Neuron (in vitro differentiated cells): ENCODE data around the gene CDH4.

Source experiments
- H2AFZ ChIP-seq: one replicate; pipeline ENCODE4 v1.6.1; 2013; ENCODE audit warnings: low read depth, mild to moderate bottlenecking, inconsistent platforms, low read length, moderate library complexity
- H3K27me3 ChIP-seq: one replicate; pipeline ENCODE4 v1.6.1; 2013; ENCODE audit warnings: low read length; ENCODE audit not compliant: insufficient read depth
- H3K36me3 ChIP-seq: one replicate; pipeline ENCODE4 v1.6.1; 2013; ENCODE audit warnings: low read length; ENCODE audit not compliant: insufficient read depth
- H3K4me1 ChIP-seq: one replicate; pipeline ENCODE4 v1.6.1; 2013; ENCODE audit warnings: low read length; ENCODE audit not compliant: insufficient read depth
- H3K4me3 ChIP-seq: 2 replicates; pipeline ENCODE4 v1.5.1; 2013; ENCODE audit warnings: mild to moderate bottlenecking, low read length, moderate library complexity
- H3K9me3 ChIP-seq: one replicate; pipeline ENCODE4 v1.6.1; 2013; ENCODE audit warnings: low read length

CDH4 gene

GRCh38 chr20:61645732-61646131 lies 393.7 kb downstream of the CDH4 start:
- no peaks in the 10 kb centered on the region for H3K36me3 ChIP-seq
- no peak overlapping the region for H2AFZ ChIP-seq
- peaks cover 2% of the 10 kb centered on the region for H3K9me3 ChIP-seq
- no peak overlapping the region for H3K4me3 ChIP-seq
- peaks cover 32% of the 10 kb centered on the region for H3K4me1 ChIP-seq
- H3K27me3 ChIP-seq, result no peaks in the 10 kb centered on the region

GRCh38 chr20:61646453-61646852 lies 394.4 kb downstream of the CDH4 start:
- H3K4me1 ChIP-seq, result peaks cover 32% of the 10 kb centered on the region

GRCh38 chr20:61646986-61647385 lies 394.9 kb downstream of the CDH4 start:
- Histone ChIP-seq H3K4me3 (no peak overlapping the region), H3K27me3 (no peaks in the 10 kb centered on the region), H2AFZ (no peak overlapping the region), H3K36me3 (no peaks in the 10 kb centered on the region), H3K9me3 (peaks cover 2% of the 10 kb centered on the region), H3K4me1 (peaks cover 32% of the 10 kb centered on the region)

More at GRCh38 chr20:61646453-61646852, 394.4 kb downstream of the CDH4 start:
- H3K9me3 ChIP-seq, result peaks cover 2% of the 10 kb centered on the region
- H3K4me3 ChIP-seq, result no peak overlapping the region
- no peaks in the 10 kb centered on the region for H3K27me3 ChIP-seq
- H3K36me3 ChIP-seq, result no peaks in the 10 kb centered on the region
- H2AFZ ChIP-seq, result no peak overlapping the region

GRCh38 chr20:61647702-61648101 lies 395.6 kb downstream of the CDH4 start:
- Histone ChIP-seq H3K4me1 (peaks cover 32% of the 10 kb centered on the region), H3K36me3 (no peaks in the 10 kb centered on the region), H3K9me3 (peaks cover under 1% of the 10 kb centered on the region), H3K27me3 (no peaks in the 10 kb centered on the region), H2AFZ (no peak overlapping the region), H3K4me3 (no peak overlapping the region)

GRCh38 chr20:61649105-61649859 lies 397.2 kb downstream of the CDH4 start:
- Histone ChIP-seq H2AFZ (no peak overlapping the region), H3K4me1 (peaks cover 29% of the 10 kb centered on the region), H3K9me3 (no peaks in the 10 kb centered on the region), H3K27me3 (no peaks in the 10 kb centered on the region), H3K36me3 (no peaks in the 10 kb centered on the region), H3K4me3 (no peak overlapping the region)

DNA sequence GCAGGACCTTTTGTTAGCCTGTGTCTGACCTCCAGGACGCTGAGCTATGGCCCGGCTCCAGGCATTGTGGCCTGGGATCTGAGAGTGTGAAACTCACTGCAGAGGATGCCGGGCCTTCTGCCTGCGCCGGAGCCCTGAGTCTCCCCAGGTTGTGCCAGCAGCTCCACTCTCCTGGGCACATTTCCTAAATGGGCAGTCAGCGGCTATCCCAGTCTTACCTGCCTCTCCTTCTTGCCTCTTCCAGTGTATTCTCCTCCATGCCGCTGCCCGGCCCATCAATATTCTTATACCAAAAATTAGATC lies 397.8 kb downstream of the CDH4 start:
- Histone ChIP-seq H3K27me3 (no peaks in the 10 kb centered on the region), H3K4me1 (peaks cover 24% of the 10 kb centered on the region), H3K36me3 (no peaks in the 10 kb centered on the region), H2AFZ (no peak overlapping the region), H3K9me3 (peaks cover 2% of the 10 kb centered on the region), H3K4me3 (no peak overlapping the region)

- Histone ChIP-seq H3K36me3 (no peaks in the 10 kb centered on the region), H3K4me1 (peaks cover 19% of the 10 kb centered on the region), H3K27me3 (no peaks in the 10 kb centered on the region), H2AFZ (no peak overlapping the region), H3K4me3 (no peak overlapping the region), H3K9me3 (peaks cover 2% of the 10 kb centered on the region)
These were observed 399.1 kb downstream of the CDH4 start for GRCh38 chr20:61650912-61651733.

- H3K4me3 ChIP-seq, result no peak overlapping the region
- H3K27me3 ChIP-seq, result no peaks in the 10 kb centered on the region
- H3K9me3 ChIP-seq, result peaks cover 2% of the 10 kb centered on the region
- H2AFZ ChIP-seq, result no peak overlapping the region
- H3K36me3 ChIP-seq, result no peaks in the 10 kb centered on the region
- H3K4me1 ChIP-seq, result peaks cover 18% of the 10 kb centered on the region
These were observed 400.1 kb downstream of the CDH4 start for GRCh38 chr20:61652146-61652545.

DNA sequence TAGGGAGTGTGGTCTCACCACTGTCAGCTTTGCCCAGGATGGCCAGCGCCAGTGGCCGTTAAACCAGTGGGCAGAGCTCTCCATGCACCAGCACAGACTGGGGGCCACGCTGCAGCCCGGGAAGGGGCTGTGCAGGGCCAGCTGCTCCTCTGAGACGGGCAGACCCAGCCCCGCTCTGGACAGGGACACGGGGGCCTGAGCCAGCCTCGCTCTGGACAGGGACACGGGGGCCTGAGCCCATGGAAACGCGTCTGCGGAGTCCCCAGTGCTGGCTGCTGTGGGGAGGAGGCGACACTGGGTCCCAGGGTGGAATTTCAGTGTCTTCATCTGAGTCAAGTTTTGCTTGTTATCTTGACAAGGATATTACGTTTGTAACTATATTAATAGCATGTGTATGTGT lies 402.7 kb downstream of the CDH4 start:
- Histone ChIP-seq H3K4me3 (no peak overlapping the region), H3K27me3 (no peaks in the 10 kb centered on the region), H3K36me3 (no peaks in the 10 kb centered on the region), H3K4me1 (peaks cover 3% of the 10 kb centered on the region), H3K9me3 (peaks cover 2% of the 10 kb centered on the region), H2AFZ (no peak overlapping the region)

- Histone ChIP-seq H2AFZ (no peak overlapping the region), H3K4me3 (no peak overlapping the region), H3K27me3 (no peaks in the 10 kb centered on the region), H3K4me1 (peaks cover 6% of the 10 kb centered on the region), H3K36me3 (no peaks in the 10 kb centered on the region), H3K9me3 (peaks cover 2% of the 10 kb centered on the region)
These were observed 403.5 kb downstream of the CDH4 start for GRCh38 chr20:61655591-61655990.

- H3K27me3 ChIP-seq, result no peaks in the 10 kb centered on the region
- H2AFZ ChIP-seq, result no peak overlapping the region
- H3K9me3 ChIP-seq, result peaks cover 2% of the 10 kb centered on the region
- H3K4me1 ChIP-seq, result peaks cover 6% of the 10 kb centered on the region
- H3K36me3 ChIP-seq, result no peaks in the 10 kb centered on the region
- H3K4me3 ChIP-seq, result no peak overlapping the region
These were observed 404.1 kb downstream of the CDH4 start for GRCh38 chr20:61656198-61656597.

- H3K4me3 ChIP-seq, result no peak overlapping the region
- H3K9me3 ChIP-seq, result peaks cover 2% of the 10 kb centered on the region
- H3K4me1 ChIP-seq, result peaks cover 6% of the 10 kb centered on the region
These were observed 405.8 kb downstream of the CDH4 start for GRCh38 chr20:61657721-61658377.

GRCh38 chr20:61658563-61658962 lies 406.5 kb downstream of the CDH4 start:
- no peaks in the 10 kb centered on the region for H3K36me3 ChIP-seq
- peaks cover 2% of the 10 kb centered on the region for H3K9me3 ChIP-seq

More at GRCh38 chr20:61657721-61658377, 405.8 kb downstream of the CDH4 start:
- Histone ChIP-seq H2AFZ (no peak overlapping the region), H3K27me3 (no peaks in the 10 kb centered on the region), H3K36me3 (no peaks in the 10 kb centered on the region)

More at GRCh38 chr20:61658563-61658962, 406.5 kb downstream of the CDH4 start:
- Histone ChIP-seq H3K27me3 (no peaks in the 10 kb centered on the region), H2AFZ (no peak overlapping the region), H3K4me1 (peaks cover 6% of the 10 kb centered on the region), H3K4me3 (no peak overlapping the region)
